ENCODE measurements around the gene ARHGEF11. TPM values are rescaled to one million over a fixed set of nuclear protein-coding genes. Genes with fewer than 3 reads are reported as not detected.
A peak's percentile ranks its signal among the peaks of the same experiment; 100 is the strongest.

The ARHGEF11 gene
- total RNA-seq, 1 experiment from 2014 or later, result 36.8 TPM

GRCh38 chr1:156912861-156913808, 132.4 kb downstream of the ARHGEF11 start:
- DNase-seq (ENCODE audit: extremely low read depth, low read depth), result no peak

GRCh38 chr1:156912310-156912709, 133.2 kb downstream of the ARHGEF11 start:
- no peak for DNase-seq (ENCODE audit: extremely low read depth, low read depth)

- no peak for DNase-seq (ENCODE audit: extremely low read depth, low read depth)
Observed at GRCh38 chr1:156911577-156912298, 133.8 kb downstream of the ARHGEF11 start.

- peak; percentile 30 for DNase-seq (ENCODE audit: extremely low read depth, low read depth)
Observed at GRCh38 chr1:156910309-156910782, 135.2 kb downstream of the ARHGEF11 start.

- no peak for DNase-seq (ENCODE audit: extremely low read depth, low read depth)
Observed at GRCh38 chr1:156909671-156910070, 135.9 kb downstream of the ARHGEF11 start.

GRCh38 chr1:156908955-156909354, 136.6 kb downstream of the ARHGEF11 start:
- DNase-seq (ENCODE audit: extremely low read depth, low read depth), result no peak

GRCh38 chr1:156908541-156908940, 137.0 kb downstream of the ARHGEF11 start:
- no peak for DNase-seq (ENCODE audit: extremely low read depth, low read depth)

- DNase-seq (ENCODE audit: extremely low read depth, low read depth), result no peak
Observed at GRCh38 chr1:156906206-156906906, 139.2 kb downstream of the ARHGEF11 start.

- no peak for DNase-seq (ENCODE audit: extremely low read depth, low read depth)
Observed at GRCh38 chr1:156905651-156906050, 139.9 kb downstream of the ARHGEF11 start.

- DNase-seq (ENCODE audit: extremely low read depth, low read depth), result no peak
Observed at GRCh38 chr1:156905176-156905575, 140.4 kb downstream of the ARHGEF11 start.

- DNase-seq (ENCODE audit: extremely low read depth, low read depth), result no peak
Observed at GRCh38 chr1:156904187-156904959, 141.2 kb downstream of the ARHGEF11 start.

- DNase-seq (ENCODE audit: extremely low read depth, low read depth), result no peak
Observed at GRCh38 chr1:156903328-156904091, 142.0 kb downstream of the ARHGEF11 start.

- DNase-seq (ENCODE audit: extremely low read depth, low read depth), result no peak
Observed at GRCh38 chr1:156901966-156902915, 143.3 kb downstream of the ARHGEF11 start.

GRCh38 chr1:156901590-156901900, 144.0 kb downstream of the ARHGEF11 start:
- DNase-seq (ENCODE audit: extremely low read depth, low read depth), result no peak

GRCh38 chr1:156900896-156901589, 144.5 kb downstream of the ARHGEF11 start:
- DNase-seq (ENCODE audit: extremely low read depth, low read depth), result no peak

- no peak for DNase-seq (ENCODE audit: extremely low read depth, low read depth)
Observed at GRCh38 chr1:156899956-156900718, 145.4 kb downstream of the ARHGEF11 start.

All from NCI-H460 (cell line).